ENCODE measurements around the gene JAKMIP2. TPM values are rescaled to one million over a fixed set of nuclear protein-coding genes. Genes with fewer than 3 reads are reported as not detected.
"Not testable (repeated sequence)": the region's sequence is repeated elsewhere in the genome, so short reads cannot be mapped to it uniquely, and the experiment has no call there.

The JAKMIP2 gene
- total and polyA plus RNA-seq, 5 donors from 2014 or later, result 0.26 to 5.0 (median 2.4) TPM

- H3K4me1 Mint-ChIP-seq, result not testable (repeated sequence)
These were observed 200.3 kb downstream of the JAKMIP2 start for GRCh38 chr5:147582272-147582671.

GRCh38 chr5:147580418-147580817, 202.1 kb downstream of the JAKMIP2 start:
- not testable (repeated sequence) for DNase-seq; H3K36me3 Mint-ChIP-seq; H3K4me1 Mint-ChIP-seq; H3K9me3 ChIP-seq (ENCODE audit: control insufficient read depth in 2 of 2, low read length in 2 of 2); H3K4me3 ChIP-seq (ENCODE audit: low read depth, low read length); H3K27me3 Mint-ChIP-seq; H3K36me3 ChIP-seq (ENCODE audit: control insufficient read depth, insufficient read depth, low read length); H3K27ac ChIP-seq (ENCODE audit: insufficient read depth, low read length, poor library complexity, severe bottlenecking); H3K4me3 Mint-ChIP-seq; H3K4me1 ChIP-seq (ENCODE audit: control insufficient read depth, insufficient read depth, low read length, poor library complexity, severe bottlenecking); H3K27ac Mint-ChIP-seq; H3K27me3 ChIP-seq (ENCODE audit: control insufficient read depth, insufficient read depth, low read length); ATAC-seq (ENCODE audit: low read depth in 2 of 2)
- H3K9me3 Mint-ChIP-seq, result peaks cover 0 to 13% (median 6%) of the 10 kb centered on the region in 7 donors

More at GRCh38 chr5:147582272-147582671, 200.3 kb downstream of the JAKMIP2 start:
- not testable (repeated sequence) for H3K4me1 ChIP-seq (ENCODE audit: control insufficient read depth, insufficient read depth, low read length, poor library complexity, severe bottlenecking); H3K9me3 ChIP-seq (ENCODE audit: control insufficient read depth in 2 of 2, low read length in 2 of 2); DNase-seq; H3K27me3 Mint-ChIP-seq; H3K36me3 Mint-ChIP-seq; H3K27me3 ChIP-seq (ENCODE audit: control insufficient read depth, insufficient read depth, low read length); H3K27ac Mint-ChIP-seq; ATAC-seq (ENCODE audit: low read depth in 2 of 2); H3K4me3 Mint-ChIP-seq; H3K27ac ChIP-seq (ENCODE audit: insufficient read depth, low read length, poor library complexity, severe bottlenecking); H3K4me3 ChIP-seq (ENCODE audit: low read depth, low read length); H3K36me3 ChIP-seq (ENCODE audit: control insufficient read depth, insufficient read depth, low read length)
- peaks cover 0 to 13% (median 6%) of the 10 kb centered on the region in 7 donors for H3K9me3 Mint-ChIP-seq

- Histone ChIP-seq H3K36me3 (ENCODE audit: control insufficient read depth, insufficient read depth, low read length) (no peaks in the 10 kb centered on the region), H3K4me3 (ENCODE audit: low read depth, low read length) (no peak overlapping the region), H3K4me1 (ENCODE audit: control insufficient read depth, insufficient read depth, low read length, poor library complexity, severe bottlenecking) (no peaks in the 10 kb centered on the region), H3K27ac (ENCODE audit: insufficient read depth, low read length, poor library complexity, severe bottlenecking) (no peak overlapping the region), H3K27me3 (ENCODE audit: control insufficient read depth, insufficient read depth, low read length) (no peaks in the 10 kb centered on the region), H3K9me3 (ENCODE audit: control insufficient read depth in 2 of 2, low read length in 2 of 2) (no peaks in the 10 kb centered on the region)
- H3K27me3 Mint-ChIP-seq, result no peaks in the 10 kb centered on the region
- no peak overlapping the region for H3K27ac Mint-ChIP-seq
- ATAC-seq (ENCODE audit: low read depth in 2 of 2) (no peak), DNase-seq (no peak)
- no peak overlapping the region for H3K4me3 Mint-ChIP-seq
- H3K9me3 Mint-ChIP-seq, result peaks cover 0 to 13% (median 2%) of the 10 kb centered on the region in 7 donors
- no peaks in the 10 kb centered on the region for H3K36me3 Mint-ChIP-seq
- H3K4me1 Mint-ChIP-seq, result no peaks in the 10 kb centered on the region
These were observed 204.1 kb downstream of the JAKMIP2 start for GRCh38 chr5:147578228-147579024.

GRCh38 chr5:147576646-147577535, 205.6 kb downstream of the JAKMIP2 start:
- no peak overlapping the region for H3K4me3 ChIP-seq (ENCODE audit: low read depth, low read length)
- no peaks in the 10 kb centered on the region for H3K27me3 ChIP-seq (ENCODE audit: control insufficient read depth, insufficient read depth, low read length)
- Mint-ChIP-seq H3K27me3 (no peaks in the 10 kb centered on the region), H3K4me1 (no peaks in the 10 kb centered on the region), H3K36me3 (no peaks in the 10 kb centered on the region), H3K9me3 (peaks cover 0 to 11% (median 2%) of the 10 kb centered on the region in 7 donors), H3K4me3 (no peak overlapping the region), H3K27ac (no peak overlapping the region)
- no peaks in the 10 kb centered on the region for H3K9me3 ChIP-seq (ENCODE audit: control insufficient read depth in 2 of 2, low read length in 2 of 2)
- no peak overlapping the region for H3K27ac ChIP-seq (ENCODE audit: insufficient read depth, low read length, poor library complexity, severe bottlenecking)
- peak in 1 of 3 donors; percentile 5 for DNase-seq
- no peaks in the 10 kb centered on the region for H3K4me1 ChIP-seq (ENCODE audit: control insufficient read depth, insufficient read depth, low read length, poor library complexity, severe bottlenecking)
- no peaks in the 10 kb centered on the region for H3K36me3 ChIP-seq (ENCODE audit: control insufficient read depth, insufficient read depth, low read length)
- no peak for ATAC-seq (ENCODE audit: low read depth in 2 of 2)

GRCh38 chr5:147575598-147575997, 206.9 kb downstream of the JAKMIP2 start:
- Histone ChIP-seq H3K27ac (ENCODE audit: insufficient read depth, low read length, poor library complexity, severe bottlenecking) (no peak overlapping the region), H3K4me3 (ENCODE audit: low read depth, low read length) (no peak overlapping the region), H3K4me1 (ENCODE audit: control insufficient read depth, insufficient read depth, low read length, poor library complexity, severe bottlenecking) (no peaks in the 10 kb centered on the region), H3K9me3 (ENCODE audit: control insufficient read depth in 2 of 2, low read length in 2 of 2) (no peaks in the 10 kb centered on the region), H3K27me3 (ENCODE audit: control insufficient read depth, insufficient read depth, low read length) (no peaks in the 10 kb centered on the region), H3K36me3 (ENCODE audit: control insufficient read depth, insufficient read depth, low read length) (no peaks in the 10 kb centered on the region)
- Mint-ChIP-seq H3K4me3 (no peak overlapping the region), H3K27me3 (no peaks in the 10 kb centered on the region), H3K9me3 (peaks cover 0 to 8% (median 2%) of the 10 kb centered on the region in 7 donors), H3K36me3 (no peaks in the 10 kb centered on the region), H3K4me1 (no peaks in the 10 kb centered on the region), H3K27ac (no peak overlapping the region)
- ATAC-seq (ENCODE audit: low read depth in 2 of 2), result no peak
- DNase-seq, result no peak

GRCh38 chr5:147573211-147573610, 209.3 kb downstream of the JAKMIP2 start:
- Histone ChIP-seq H3K4me1 (ENCODE audit: control insufficient read depth, insufficient read depth, low read length, poor library complexity, severe bottlenecking) (no peaks in the 10 kb centered on the region), H3K27me3 (ENCODE audit: control insufficient read depth, insufficient read depth, low read length) (no peaks in the 10 kb centered on the region), H3K27ac (ENCODE audit: insufficient read depth, low read length, poor library complexity, severe bottlenecking) (no peak overlapping the region), H3K36me3 (ENCODE audit: control insufficient read depth, insufficient read depth, low read length) (no peaks in the 10 kb centered on the region), H3K9me3 (ENCODE audit: control insufficient read depth in 2 of 2, low read length in 2 of 2) (no peaks in the 10 kb centered on the region), H3K4me3 (ENCODE audit: low read depth, low read length) (no peak overlapping the region)
- Mint-ChIP-seq H3K4me1 (no peaks in the 10 kb centered on the region), H3K27ac (no peak overlapping the region), H3K9me3 (peaks cover 0 to 3% (median 0%) of the 10 kb centered on the region in 7 donors), H3K27me3 (no peaks in the 10 kb centered on the region), H3K36me3 (no peaks in the 10 kb centered on the region), H3K4me3 (no peak overlapping the region)
- no peak for ATAC-seq (ENCODE audit: low read depth in 2 of 2)
- DNase-seq, result no peak

GRCh38 chr5:147568710-147569406, 213.7 kb downstream of the JAKMIP2 start:
- no peaks in the 10 kb centered on the region for H3K27me3 Mint-ChIP-seq
- DNase-seq (no peak), ATAC-seq (ENCODE audit: low read depth in 2 of 2) (no peak)
- H3K4me1 ChIP-seq (ENCODE audit: control insufficient read depth, insufficient read depth, low read length, poor library complexity, severe bottlenecking), result no peaks in the 10 kb centered on the region
- H3K36me3 Mint-ChIP-seq, result no peaks in the 10 kb centered on the region
- H3K4me1 Mint-ChIP-seq, result no peaks in the 10 kb centered on the region
- H3K4me3 Mint-ChIP-seq, result no peak overlapping the region
- no peaks in the 10 kb centered on the region for H3K27me3 ChIP-seq (ENCODE audit: control insufficient read depth, insufficient read depth, low read length)
- no peak overlapping the region for H3K27ac ChIP-seq (ENCODE audit: insufficient read depth, low read length, poor library complexity, severe bottlenecking)
- no peaks in the 10 kb centered on the region for H3K36me3 ChIP-seq (ENCODE audit: control insufficient read depth, insufficient read depth, low read length)
- no peaks in the 10 kb centered on the region for H3K9me3 ChIP-seq (ENCODE audit: control insufficient read depth in 2 of 2, low read length in 2 of 2)
- peaks cover 0 to 3% (median 1%) of the 10 kb centered on the region in 7 donors for H3K9me3 Mint-ChIP-seq
- no peak overlapping the region for H3K4me3 ChIP-seq (ENCODE audit: low read depth, low read length)
- H3K27ac Mint-ChIP-seq, result no peak overlapping the region
